IPS DF 4.7 (cell line): Measurements from ENCODE around the gene TMCO4.

Source experiments
- DNase-seq: peaks from one replicate; pipeline ENCODE4 v3.0.0-alpha.2; 2013; ENCODE audit warnings: low spot score; ENCODE audit errors: extremely low read depth

TMCO4 gene

GRCh38 chr1:19658186-19658585 lies 141.5 kb downstream of the TMCO4 start:
- DNase-seq: no peak

- DNase-seq: no peak
These were observed 142.2 kb downstream of the TMCO4 start for GRCh38 chr1:19657511-19657910.

- DNase-seq: no peak
These were observed 142.8 kb downstream of the TMCO4 start for GRCh38 chr1:19656780-19657466.

GRCh38 chr1:19656134-19656779 lies 143.5 kb downstream of the TMCO4 start:
- DNase-seq: no peak

- DNase-seq: no peak
These were observed 144.0 kb downstream of the TMCO4 start for GRCh38 chr1:19655718-19656080.

GRCh38 chr1:19654886-19655717 lies 144.6 kb downstream of the TMCO4 start:
- DNase-seq: no peak

GRCh38 chr1:19654386-19654785 lies 145.3 kb downstream of the TMCO4 start:
- no peak for DNase-seq

GRCh38 chr1:19651141-19651737 lies 148.5 kb downstream of the TMCO4 start:
- DNase-seq: no peak

- DNase-seq: no peak
These were observed 149.1 kb downstream of the TMCO4 start for GRCh38 chr1:19650416-19651140.

GRCh38 chr1:19648689-19649088 lies 151.0 kb downstream of the TMCO4 start:
- peak; percentile 76 for DNase-seq

GRCh38 chr1:19648239-19648638 lies 151.5 kb downstream of the TMCO4 start:
- no peak for DNase-seq

- no peak for DNase-seq
These were observed 152.1 kb downstream of the TMCO4 start for GRCh38 chr1:19647643-19648042.

GRCh38 chr1:19646377-19647319 lies 153.1 kb downstream of the TMCO4 start:
- no peak for DNase-seq

GRCh38 chr1:19645411-19646251 lies 154.1 kb downstream of the TMCO4 start:
- DNase-seq: no peak

GRCh38 chr1:19644681-19645410 lies 154.9 kb downstream of the TMCO4 start:
- no peak for DNase-seq

GRCh38 chr1:19644395-19644680 lies 155.4 kb downstream of the TMCO4 start:
- DNase-seq: no peak

GRCh38 chr1:19643602-19644394 lies 155.9 kb downstream of the TMCO4 start, which contains the start of gene NBL1:
Gene NBL1, plus strand, starts transcription at chr1:19644311. Its CDS starts 10,720 bp downstream, at chr1:19655031.
- DNase-seq: no peak

- DNase-seq: no peak
These were observed 156.6 kb downstream of the TMCO4 start for GRCh38 chr1:19643121-19643520.
